Right lobe of liver (tissue), 4 donors: Measurements from ENCODE around the gene WNK2.

ENCODE experiments used
- POLR2A ChIP-seq: fragments of 450-650 bp; IDR thresholded peaks from one replicate; pipeline ENCODE4 v1.6.1; 2017; ENCODE audit warnings: antibody characterized with exemption, mild to moderate bottlenecking
- TF ChIP-seq, protein P1 (sequence below), 4 donors: fragments of 200-600 bp in 3 of 4; fragments of 450-650 bp in 1 of 4; IDR thresholded peaks; one replicate each; pipeline versions ENCODE4 v1.5.1 to v1.8.0; 2016 to 2022; ENCODE audit warnings: antibody characterized with exemption in 4 of 4, mild to moderate bottlenecking in 2 of 4
- donor health status: DM: no; HTN: no; CAD: no.
- donor health status: DM: no; HTN: no; CAD: no.
- donor health status: DM: no; HTN: yes; CAD: no.

GRCh38 chr9:93207326-93207814 lies 23.4 kb downstream of the WNK2 start:
- TF ChIP-seq, protein P1, sequence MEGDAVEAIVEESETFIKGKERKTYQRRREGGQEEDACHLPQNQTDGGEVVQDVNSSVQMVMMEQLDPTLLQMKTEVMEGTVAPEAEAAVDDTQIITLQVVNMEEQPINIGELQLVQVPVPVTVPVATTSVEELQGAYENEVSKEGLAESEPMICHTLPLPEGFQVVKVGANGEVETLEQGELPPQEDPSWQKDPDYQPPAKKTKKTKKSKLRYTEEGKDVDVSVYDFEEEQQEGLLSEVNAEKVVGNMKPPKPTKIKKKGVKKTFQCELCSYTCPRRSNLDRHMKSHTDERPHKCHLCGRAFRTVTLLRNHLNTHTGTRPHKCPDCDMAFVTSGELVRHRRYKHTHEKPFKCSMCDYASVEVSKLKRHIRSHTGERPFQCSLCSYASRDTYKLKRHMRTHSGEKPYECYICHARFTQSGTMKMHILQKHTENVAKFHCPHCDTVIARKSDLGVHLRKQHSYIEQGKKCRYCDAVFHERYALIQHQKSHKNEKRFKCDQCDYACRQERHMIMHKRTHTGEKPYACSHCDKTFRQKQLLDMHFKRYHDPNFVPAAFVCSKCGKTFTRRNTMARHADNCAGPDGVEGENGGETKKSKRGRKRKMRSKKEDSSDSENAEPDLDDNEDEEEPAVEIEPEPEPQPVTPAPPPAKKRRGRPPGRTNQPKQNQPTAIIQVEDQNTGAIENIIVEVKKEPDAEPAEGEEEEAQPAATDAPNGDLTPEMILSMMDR (IDR thresholded peaks at IDR 0.05): no peak
- TF ChIP-seq POLR2A: no peak
